NCI-H2081 treated with DMSO at 0.1 percent for 48 hours (cell line): Measurements from ENCODE around the gene TPST1.
"Not testable (repeated sequence)": the region's sequence is repeated elsewhere in the genome, so short reads cannot be mapped to it uniquely, and the experiment has no call there.

ENCODE experiments used
- DNase-seq: peaks from one replicate; lab custom pipeline; 2025; lab: John Stamatoyannopoulos, UW

TPST1 gene

DNA sequence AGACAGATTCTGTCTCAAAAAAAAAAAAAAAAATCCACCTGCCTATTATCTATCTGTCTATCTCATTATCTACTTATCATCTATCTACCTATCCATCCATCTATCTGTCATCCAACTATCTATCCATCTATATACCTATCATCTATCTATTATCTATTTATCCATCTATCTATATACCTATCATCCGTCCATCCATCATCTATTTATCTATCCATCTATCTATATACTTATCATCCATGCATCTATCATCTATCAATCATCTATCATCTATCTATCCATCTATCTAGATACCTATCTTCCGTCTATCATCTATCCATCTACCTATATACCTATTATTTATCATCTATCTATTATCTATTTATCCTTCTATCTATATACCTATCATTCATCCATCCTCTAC is 16.5 kb upstream of the TPST1 start:
- no peak for DNase-seq

DNA sequence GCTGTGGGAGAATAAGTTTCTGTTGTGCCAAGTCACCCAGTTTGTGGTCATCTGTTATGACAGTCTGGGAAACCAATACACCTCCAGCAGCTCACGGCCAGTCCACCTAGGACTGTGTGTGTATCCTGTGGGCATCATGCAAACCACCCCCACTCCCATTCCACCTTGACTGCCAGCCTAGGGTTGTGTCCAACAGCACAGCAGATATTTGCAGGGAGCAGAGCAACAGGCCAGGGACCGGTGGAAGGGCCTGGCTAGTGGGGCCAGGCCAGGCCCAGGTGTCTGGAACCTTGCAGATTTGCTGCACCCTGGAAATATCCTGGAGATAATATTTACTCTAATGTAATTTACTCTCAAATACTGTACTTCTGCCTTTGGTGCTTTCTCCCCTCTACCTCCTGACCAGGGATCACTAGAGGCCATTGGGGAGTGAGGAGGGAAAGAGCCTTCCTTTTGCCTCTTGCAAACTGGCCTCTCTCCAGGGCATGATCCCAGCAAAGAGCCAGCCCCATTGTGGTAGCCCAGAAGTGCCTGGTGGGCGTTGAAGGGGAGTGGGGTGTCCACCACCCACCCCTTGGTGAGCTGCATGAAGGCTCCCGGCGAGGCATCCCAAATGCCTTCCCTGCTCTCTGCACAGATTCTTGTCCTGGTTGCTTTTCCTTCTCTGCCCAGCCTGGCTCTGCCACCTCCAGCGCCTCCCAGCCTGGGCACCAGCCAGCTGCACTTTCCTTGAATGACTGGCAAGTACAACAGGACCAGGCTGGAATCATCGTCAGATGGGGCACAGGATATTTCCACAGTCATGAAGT is 15.2 kb upstream of the TPST1 start:
- DNase-seq: no peak

DNA sequence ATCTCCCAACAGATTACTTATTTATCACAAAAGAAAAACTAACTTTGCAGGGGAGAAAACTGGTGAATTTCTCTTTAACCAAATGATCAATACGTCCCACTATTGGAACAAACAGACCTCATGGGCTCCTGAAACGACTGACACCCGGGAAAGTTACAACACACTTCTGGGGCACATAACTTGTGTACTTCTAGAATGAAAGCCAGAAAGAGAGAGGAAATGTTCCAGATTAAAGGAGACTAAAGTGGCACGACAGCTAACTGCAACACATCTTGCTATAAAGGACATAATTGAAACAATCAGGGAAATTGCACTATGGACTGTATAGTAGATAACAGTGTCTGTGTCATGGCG is 14.7 kb upstream of the TPST1 start:
- no peak for DNase-seq

DNA sequence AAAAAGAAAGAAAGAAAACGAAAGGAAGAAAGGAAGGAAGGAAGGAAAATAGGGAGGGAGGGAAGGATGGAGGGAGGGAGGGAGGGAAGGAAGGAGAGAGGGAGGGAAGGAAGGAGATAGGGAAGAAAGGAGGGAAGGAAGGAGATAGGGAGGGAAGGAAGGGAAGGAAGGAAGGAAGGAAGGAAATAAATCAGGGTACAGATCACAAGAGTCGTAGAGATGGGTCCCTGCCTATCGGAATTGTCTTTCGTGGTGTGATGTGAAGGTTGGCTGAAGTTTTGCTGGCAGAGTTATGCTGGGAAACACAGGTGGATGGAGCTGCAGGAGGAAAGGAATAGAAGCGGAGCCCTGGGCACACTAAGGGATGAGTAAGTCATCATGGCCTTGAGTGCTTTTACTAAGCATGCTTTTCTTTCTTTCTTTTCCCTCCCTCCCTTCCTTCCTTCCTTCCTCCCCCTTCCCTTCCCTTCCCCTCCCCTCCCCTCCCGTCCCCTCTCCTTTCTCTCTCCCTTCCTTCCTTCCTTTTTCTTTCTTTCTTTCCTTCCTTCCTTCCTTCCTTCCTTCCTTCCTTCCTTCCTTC is 11.9 kb upstream of the TPST1 start:
- DNase-seq: no peak

DNA sequence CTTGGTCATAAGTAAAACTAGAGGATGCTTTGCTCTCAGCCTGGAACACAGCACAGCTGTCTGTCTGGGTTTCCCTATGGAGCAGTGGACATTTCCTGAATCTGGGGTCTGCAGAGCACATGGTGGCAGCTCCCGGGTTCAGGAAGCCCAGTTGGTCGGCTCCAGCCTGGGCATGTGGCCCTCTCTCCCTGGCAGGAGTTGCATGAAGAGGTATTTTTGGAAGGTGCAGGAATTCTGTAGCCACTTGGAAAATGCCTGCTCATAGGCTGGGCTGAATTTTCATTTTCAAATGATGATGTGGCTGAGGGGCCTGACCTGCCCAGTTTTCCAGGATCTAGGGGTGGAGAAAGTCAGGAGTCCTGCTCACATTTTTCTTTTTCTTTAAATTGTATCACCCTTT is 6.7 kb upstream of the TPST1 start:
- no peak for DNase-seq

DNA sequence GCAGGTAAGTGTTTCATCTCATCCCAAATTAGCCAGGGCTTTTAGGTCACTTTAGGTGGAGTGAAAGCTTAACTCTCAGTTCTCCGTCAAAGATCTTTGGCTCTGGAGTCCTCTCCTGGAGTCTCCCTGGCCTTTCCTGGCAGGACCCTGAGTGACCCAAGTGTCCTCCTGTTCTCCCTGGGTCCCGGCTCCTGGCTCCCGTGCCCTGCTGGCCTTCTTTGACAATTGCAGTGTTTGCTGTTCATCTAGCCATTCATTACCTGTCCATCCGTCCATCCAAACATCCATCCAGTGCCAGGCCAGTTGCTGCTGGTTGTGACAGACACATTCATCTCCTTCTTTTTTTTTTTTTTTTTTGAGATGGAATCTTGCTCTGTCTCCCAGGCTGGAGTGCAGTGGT is 6.2 kb upstream of the TPST1 start:
- no peak for DNase-seq

DNA sequence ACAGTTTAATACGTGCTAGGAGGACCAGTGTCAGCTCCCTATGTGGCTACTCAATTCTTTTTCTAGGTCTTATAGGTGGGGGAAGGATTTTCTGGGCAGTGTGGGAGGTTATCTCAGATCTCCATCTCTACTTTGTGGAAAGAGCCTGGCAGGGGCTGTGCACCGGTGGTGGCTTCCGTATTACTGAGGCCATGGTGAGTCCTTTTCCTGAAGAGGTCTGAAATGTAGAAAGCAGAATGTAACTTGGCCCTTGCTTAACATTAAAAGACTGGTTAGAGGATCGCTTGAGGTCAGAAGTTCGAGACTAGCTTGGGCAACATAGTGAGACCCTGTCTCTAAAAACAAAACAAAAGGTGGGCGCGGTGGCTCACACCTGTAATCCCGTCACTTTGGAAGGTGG is 2.7 kb upstream of the TPST1 start:
- DNase-seq: no peak

DNA sequence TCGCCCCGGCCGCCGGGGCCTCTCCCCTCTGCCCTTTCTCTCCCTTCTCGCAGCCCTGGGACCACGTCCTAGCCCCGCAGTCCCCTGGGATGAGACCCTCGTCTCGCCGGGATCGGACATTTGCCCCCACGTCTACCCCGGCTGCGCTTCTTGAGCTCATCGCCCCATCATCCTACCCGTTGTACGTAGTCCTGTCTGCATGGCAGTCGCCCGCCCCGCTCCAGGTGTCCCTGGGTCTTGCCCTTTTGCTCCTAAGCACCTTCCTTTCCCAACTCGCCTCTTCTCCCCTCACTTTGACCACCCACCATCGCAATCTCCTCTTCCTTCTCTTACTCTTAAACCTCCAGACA is 582 bp downstream of the TPST1 start:
- no peak for DNase-seq

DNA sequence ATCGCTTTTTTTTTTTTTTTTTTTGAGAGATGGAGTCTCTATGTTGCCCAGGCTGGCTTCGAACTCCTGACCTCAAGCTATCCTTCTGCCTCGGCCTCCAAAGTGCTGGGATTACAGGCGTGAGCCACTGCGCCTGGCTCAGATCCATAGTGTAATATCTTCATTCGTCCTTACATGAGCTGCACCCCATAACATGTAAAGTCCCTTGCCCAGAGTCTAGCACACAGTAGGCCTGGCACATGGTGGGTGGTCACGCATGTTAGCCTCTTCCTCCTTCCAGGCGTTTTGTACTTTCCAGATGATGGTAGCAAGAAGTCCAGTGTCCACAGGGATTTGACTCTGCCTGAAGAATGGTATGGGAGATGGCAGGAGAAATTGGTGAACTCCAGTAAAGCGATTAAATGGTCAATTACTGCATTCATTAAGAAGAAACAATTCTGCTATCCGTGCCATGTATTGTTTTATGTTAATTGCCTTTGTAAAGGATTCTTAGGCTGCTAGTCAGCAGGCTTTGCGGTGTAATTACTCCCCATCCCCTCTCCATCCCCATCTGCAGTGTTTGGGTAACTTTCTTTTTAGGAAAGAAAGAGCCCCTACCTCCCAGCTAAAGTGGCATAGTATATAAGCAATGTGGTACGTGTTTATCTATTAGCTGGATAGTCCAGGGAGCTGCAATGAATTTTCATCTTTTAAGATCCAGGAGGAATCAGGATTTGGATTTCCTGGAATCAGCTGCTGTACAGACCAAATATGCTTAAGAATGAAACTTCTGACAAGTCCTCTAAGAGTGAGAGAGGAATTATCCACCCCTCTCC is 1.2 kb downstream of the TPST1 start:
- DNase-seq: no peak

DNA sequence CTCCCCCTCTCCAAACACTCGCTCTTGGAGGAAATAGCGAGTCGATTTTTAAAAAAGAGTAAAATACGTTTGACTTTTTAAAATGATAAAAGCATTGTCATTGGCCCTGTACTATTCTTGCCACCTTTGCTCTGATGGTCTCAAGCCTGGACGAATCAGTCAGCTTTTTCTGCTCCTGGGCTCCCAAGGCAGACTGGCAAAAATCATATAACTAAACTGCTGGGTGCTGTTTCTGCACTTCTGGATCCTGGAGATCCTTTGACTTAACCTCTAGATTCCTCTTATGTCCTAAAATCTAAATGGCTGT is 1.8 kb downstream of the TPST1 start:
- DNase-seq: no peak

DNA sequence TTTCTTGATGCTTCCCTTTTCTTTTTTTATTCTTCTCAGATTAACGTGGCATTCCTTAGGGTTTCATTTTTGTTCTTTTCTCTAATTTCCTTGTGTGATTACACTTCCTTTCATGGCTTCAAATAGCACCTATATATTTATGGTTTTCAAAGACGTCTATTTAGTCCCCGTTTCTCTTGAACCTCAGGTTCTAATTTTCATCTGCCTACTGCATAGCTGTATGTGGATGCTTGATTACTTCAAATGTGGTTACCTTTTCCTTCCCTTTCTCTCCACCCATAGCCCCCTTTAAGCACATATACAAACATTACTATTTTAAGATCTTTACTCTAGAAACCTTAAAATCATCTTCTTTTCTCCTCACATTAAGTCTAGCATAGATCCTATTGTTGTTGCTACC is 2.4 kb downstream of the TPST1 start:
- DNase-seq: no peak

DNA sequence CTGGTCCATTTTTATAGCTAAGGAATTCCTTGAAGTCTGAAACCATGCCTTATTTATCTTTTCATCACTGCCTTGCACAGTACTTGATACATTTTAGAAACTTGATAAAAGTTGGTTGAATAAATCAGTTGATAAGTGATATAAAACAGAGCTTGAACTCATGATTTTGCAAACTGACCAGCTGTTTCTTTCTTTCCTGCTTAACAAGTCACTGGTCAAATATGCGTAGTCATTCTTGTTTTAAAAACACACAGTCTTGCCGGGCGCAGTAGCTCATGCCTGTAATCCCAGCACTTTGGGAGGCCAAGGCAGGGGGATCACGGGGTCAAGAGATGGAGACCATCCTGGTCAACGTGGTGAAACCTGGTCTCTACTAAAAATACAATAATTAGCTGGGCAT is 6.3 kb downstream of the TPST1 start:
- no peak for DNase-seq

DNA sequence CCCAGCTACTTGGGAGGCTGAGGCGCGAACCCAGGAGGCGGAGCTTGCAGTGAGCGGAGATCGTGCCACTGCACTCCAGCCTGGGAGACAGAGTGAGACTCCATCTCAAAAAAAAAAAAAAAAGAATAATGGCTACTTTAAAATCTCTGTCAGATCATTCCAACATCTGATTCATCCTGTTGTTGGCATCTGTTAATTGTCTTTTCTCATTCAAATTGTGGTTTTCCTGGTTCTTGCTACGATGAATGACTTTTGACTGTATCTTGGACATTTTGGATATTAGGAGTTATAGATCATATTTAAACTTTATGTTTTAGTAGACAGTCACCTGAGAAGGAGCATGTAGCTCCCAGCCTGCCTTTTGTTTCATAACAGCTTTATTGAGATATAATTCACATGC is 8.5 kb downstream of the TPST1 start:
- no peak for DNase-seq

DNA sequence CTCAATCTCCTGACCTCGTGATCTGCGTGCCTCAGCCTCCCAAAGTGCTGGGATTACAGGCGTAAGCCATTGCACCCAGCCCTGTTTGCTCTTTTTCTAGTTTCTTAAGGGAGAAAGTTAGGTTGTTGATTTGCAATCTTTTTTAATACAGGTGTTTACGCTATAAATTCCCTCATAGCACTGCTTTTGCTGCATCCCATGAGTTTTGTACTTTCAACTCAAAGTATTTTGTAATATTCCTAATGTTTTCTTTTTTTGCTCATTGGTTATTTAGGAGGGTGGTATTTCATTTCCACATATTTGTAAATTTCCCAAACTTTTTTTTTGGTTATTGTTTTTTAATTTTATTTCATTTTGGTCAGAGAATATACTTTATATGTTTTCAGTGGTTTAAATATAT is 11.6 kb downstream of the TPST1 start:
- no peak for DNase-seq

DNA sequence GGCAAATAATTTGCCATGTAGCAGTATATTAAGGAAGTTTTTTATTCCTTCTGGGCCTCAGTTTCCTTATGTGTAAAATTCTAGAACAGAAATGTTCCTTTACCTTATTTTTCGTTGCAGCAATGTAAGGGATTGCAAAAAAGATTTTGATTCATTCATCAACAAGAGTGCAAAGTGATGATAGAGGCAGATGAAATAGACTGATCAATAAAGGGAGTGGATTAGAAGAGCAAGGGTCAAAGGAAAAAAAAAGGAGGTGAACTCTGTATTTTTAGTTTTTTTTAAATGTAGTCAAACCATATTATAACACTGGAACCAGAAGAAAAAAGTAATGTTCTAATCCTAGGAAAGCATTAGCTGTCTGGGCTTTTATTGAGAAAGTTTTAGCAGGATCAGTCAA is 14.7 kb downstream of the TPST1 start:
- no peak for DNase-seq

DNA sequence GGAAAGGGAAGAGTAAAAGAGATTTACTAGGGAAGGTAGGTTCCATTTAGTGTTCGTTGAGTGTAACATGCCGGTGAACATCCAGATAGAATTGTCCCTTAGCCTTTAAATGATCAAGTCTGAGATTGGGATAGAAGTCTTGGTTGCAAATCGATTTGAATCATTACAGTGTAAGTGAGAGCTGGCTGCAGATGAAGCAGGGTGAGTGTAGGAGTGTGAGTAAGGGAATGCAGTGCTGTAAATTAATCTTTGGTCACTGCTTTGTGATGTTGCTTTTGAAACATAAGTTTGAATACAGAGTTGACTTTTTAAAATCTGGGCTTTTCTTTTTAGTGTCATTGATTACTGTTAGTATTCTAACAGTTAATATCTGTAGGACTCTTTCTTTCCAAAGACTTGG is 16.3 kb downstream of the TPST1 start:
- no peak for DNase-seq

DNA sequence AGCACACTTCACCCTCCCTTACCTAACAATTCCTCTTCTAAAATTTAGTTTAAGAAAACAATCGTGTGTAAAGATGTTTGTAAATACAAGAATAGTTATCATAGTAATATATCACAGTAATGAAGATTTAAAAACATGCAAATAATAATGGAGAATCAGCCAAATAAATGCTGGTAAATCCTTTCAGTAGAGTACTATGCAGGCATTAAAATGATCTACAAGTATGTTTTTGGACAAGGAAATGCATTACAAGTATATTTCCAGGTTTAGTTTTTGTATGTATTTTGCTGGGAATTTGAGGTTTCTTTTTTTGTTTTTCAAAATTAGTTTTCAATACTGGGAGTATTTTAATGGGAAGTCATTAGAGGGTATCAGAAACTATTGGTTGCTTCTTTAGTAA is 22.7 kb downstream of the TPST1 start:
- DNase-seq: no peak

DNA sequence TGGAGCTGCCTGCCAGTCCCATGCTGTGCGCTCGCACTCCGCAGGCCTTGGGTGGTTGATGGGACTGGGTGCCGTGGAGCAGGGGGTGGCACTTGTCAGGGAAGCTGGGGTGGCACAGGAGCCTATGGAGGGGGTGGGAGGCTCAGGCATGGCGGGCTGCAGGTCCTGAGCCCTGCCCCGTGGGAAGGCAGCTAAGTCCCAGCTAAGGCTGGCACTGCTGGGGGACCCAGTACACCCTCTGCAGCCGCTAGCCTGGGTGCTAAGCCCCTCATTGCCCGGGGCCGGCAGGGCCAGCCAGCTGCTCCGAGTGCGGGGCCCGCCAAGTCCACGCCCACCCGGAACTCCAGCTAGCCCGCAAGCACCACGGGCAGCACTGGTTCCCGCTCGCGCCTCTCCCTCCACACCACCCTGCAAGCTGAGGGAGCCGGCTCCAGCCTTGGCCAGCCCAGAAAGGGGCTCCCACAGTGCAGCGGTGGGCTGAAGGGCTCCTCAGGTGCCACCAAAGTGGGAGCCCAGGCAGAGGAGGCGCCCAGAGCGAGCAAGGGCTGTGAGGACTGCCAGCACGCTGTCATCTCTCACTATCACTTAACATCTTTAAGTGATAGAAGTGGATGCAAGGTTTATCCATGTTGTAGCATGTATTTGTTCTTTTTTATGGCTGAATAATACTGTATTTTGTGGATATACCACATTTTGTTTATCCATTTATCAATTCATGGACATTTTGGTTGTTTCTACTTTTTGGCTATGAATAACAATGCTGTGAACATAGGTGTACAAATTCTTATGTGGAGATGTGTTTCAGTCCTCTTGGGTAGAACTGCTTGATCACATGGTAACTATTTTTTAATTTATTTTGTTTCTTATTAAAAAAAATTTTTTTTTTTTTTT is 26.4 kb downstream of the TPST1 start:
- not testable (repeated sequence) for DNase-seq

DNA sequence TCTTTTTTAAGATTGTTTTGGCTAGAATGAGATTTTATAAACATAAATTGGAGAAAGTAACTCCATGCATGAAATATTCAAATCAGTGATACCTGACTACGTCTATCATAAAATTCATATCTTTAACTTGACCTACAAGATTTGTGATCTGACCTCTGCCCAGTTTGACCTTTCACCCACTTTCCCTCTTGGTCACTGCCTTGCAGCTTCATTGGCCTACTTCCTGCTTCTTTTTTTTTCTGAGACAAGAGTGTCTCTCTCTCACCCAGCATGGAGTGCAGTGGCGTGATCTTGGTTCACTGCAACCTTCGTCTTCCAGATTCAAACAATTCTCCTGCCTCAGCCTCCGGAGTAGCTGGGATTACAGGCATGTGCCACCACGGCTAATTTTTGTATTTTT is 28.5 kb downstream of the TPST1 start:
- DNase-seq: no peak

DNA sequence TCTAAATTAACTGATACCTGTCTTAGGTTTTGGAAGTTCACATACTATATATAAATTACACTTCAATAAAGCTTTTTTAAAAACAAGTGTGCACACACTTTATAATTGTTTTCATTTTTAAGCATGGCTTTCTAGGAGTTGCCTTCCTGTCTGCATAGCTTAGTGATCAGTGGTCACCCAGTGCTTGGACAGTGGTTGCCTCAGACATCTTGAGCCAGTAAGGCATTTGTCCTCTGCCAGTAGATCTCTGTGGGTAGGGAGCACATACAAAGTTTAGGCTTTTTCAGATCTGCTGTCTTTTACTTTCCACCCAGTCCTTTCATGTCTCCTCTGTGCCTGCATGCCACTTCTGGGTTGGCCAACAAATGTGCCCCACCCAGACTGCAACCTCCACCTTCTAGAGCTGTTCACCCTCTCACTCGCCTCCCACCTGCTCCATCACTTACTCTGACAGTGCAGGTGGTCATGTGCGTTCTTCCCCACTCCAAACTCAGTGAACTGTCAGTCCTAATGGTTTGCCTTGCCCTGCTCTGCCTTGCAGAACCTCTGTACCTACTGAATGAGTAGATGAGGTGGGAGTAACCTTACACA is 31.7 kb downstream of the TPST1 start:
- no peak for DNase-seq

DNA sequence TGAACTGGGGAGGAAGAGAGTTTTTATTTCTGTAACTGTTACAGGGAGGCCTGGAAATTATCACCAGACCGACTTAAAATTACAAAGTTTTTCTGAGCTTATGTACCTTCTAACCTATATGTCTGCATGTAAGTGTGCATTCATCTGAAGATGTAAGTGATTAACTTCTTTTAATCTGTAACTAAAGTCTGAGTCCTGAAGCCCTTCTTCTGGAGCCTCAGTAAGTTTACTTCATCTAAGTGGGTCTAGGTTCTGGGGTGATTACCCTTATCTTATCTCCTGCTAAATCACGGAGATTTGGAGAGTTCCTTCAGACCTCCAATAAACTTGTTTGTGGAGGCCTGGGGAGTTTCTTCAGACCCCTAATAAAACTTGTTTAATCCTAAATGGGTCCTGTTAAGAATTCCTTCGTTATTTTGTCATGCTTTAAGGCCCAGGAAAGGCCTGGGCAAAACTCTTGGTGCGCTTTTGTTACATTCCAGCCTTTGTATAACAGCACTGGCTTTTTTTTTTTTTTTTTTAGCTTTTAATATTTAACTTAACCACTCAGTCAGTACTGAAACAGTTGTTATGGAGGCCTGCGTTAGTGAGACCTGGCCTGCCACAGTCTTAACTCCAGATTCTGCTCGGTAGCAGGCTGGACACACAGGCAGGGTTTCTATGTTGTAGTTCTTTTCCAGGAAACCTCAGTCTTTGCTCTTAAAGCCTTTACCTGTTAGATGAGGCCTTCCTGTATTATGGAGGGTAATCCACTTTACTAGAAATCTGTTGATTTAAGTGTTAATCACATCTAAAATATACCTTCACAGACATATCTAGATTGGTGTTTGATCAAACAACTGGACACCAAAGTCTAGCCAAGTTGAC is 33.0 kb downstream of the TPST1 start:
- no peak for DNase-seq
